Esophagus mucosa (tissue), 1 donor: Measurements from ENCODE around the gene CPAMD8. TPM values are rescaled to one million over a fixed set of nuclear protein-coding genes. Genes with fewer than 3 reads are reported as not detected.
"Not testable (repeated sequence)": the region's sequence is repeated elsewhere in the genome, so short reads cannot be mapped to it uniquely, and the experiment has no call there.

Experiments used
- ATAC-seq: fragments of 200-7000 bp; cut with Tn5 transposase; one replicate; pipeline ENCODE4 v1.9.1; 2020
- total RNA-seq: library from RNA; stranded (reverse); gene quantifications from one replicate; pipeline ENCODE4 v1.2.4, GENCODE V29; 2023
- donor health status: DM: yes; HTN: yes; CAD: no.

CPAMD8 gene
- total RNA-seq, 1 donor from 2014 or later: 2.0 TPM

DNA sequence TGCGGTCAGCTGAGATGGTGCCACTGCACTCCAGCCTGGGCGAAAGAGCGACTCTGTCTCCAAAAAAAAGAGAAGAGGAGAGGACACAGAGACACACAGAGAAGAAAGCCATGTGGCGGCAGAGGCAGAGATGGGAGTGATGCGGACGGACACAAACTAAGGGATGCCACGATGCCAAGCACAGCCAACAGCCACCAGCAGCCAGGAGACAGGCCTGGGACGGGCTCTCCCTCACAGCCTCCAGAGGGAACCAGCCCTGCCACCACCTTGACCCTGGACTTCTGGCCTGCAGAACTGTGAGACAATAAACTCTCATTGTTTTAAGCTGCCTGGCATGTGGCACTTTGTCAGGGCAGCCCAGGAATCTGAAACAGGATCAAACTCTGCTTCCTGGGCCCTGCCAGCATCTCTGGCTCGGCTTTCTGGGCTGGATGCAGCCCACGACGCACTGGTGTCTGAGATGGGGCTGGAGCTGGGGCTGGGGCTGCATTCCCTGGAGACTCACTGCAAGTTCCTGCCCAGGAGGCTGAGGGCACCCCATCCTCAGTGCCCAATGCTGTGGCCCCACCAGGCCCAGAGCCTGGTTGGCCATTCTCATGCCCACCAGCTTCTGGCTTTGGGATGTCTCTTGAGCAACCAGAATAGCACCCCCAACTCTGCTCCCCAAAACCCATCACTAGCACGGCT, 134.8 kb downstream of the CPAMD8 start:
- no peak for ATAC-seq

DNA sequence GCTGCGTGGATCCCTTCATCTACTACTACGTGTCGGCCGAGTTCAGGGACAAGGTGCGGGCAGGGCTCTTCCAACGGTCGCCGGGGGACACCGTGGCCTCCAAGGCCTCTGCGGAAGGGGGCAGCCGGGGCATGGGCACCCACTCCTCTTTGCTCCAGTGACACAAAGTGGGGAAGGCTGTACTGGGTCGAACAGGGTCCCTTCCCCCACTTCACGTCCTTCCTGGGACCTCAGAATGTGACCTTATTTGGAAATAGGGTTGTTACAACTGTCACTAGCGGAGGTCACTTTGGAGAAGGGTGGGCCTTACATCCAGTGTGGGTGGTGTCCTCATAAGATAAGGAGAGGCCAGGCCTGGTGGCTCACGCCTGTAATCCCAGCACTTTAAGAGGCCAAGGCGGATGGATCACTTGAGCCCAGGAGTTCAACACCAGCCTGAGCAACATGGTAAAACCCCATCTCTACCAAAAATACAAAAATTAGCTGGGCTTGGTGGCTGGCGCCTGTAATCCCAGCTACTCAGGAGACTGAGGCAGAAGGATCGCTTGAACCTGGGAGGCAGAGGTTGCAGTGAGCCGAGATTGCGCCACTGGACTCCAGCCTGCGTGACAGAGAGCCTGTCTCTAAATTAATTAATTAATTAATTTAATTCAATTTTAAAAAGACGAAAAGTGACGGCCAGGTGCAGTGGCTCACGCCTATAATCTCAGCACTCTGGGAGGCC, 136.0 kb downstream of the CPAMD8 start:
- ATAC-seq: no peak

DNA sequence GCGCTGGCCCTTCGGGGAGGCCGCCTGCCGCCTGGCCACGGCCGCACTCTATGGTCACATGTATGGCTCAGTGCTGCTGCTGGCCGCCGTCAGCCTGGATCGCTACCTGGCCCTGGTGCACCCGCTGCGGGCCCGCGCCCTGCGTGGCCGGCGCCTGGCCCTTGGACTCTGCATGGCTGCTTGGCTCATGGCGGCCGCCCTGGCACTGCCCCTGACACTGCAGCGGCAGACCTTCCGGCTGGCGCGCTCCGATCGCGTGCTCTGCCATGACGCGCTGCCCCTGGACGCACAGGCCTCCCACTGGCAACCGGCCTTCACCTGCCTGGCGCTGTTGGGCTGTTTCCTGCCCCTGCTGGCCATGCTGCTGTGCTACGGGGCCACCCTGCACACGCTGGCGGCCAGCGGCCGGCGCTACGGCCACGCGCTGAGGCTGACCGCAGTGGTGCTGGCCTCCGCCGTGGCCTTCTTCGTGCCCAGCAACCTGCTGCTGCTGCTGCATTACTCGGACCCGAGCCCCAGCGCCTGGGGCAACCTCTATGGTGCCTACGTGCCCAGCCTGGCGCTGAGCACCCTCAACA, 136.6 kb downstream of the CPAMD8 start:
- ATAC-seq: no peak

DNA sequence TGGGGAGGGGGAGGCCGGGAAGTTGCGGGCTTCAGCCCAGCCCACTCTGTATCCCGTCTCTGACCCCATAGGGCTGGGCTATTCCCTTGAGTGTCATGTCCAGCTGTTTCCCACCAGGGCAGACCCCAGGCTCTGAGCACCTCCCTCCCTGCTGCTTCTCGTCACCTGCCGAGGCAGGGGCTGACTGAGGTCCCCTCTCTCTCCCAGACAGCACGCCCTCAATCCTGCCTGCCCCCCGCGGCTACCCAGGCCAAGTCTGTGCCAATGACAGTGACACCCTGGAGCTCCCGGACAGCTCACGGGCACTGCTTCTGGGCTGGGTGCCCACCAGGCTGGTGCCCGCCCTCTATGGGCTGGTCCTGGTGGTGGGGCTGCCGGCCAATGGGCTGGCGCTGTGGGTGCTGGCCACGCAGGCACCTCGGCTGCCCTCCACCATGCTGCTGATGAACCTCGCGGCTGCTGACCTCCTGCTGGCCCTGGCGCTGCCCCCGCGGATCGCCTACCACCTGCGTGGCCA, 137.2 kb downstream of the CPAMD8 start:
- ATAC-seq: peak; percentile 8

DNA sequence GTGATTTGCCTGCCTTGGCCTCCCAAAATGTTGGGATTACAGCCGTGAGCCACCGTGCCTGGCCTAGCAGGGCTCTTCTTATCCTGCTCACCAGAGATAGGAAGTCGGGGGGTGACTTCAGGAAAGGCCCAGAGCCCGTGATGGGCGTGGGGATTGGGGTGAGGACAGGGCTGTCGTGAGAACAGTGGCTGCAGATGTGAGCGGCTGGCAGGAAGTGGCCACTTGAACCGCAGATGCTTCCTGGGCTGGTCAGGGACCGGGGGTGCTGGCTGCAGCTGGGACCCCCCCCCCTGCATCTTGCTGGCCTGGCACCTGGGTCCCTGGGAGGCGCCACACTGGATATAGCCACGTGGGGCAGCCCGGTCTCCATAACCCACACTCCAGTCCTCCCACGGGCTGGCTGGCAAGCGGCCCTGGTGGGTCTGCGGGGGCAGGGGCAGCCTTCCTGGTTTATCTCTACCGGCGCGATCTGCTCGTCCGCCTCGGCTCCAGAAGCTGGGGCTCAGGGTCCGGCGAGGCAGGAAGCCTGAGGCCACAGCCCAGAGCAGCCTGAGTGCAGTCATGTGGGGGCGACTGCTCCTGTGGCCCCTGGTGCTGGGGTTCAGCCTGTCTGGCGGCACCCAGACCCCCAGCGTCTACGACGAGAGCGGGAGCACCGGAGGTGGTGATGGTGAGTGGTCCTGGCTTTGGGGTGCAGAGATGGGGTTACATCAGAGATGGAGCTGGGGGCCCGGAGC, 137.8 kb downstream of the CPAMD8 start, which contains the start of gene F2RL3:
Gene F2RL3, plus strand, starts transcription at position 371 of the 737 bp plus-strand sequence. Its CDS starts 191 bp downstream, at position 562.
- peak; percentile 34 for ATAC-seq

DNA sequence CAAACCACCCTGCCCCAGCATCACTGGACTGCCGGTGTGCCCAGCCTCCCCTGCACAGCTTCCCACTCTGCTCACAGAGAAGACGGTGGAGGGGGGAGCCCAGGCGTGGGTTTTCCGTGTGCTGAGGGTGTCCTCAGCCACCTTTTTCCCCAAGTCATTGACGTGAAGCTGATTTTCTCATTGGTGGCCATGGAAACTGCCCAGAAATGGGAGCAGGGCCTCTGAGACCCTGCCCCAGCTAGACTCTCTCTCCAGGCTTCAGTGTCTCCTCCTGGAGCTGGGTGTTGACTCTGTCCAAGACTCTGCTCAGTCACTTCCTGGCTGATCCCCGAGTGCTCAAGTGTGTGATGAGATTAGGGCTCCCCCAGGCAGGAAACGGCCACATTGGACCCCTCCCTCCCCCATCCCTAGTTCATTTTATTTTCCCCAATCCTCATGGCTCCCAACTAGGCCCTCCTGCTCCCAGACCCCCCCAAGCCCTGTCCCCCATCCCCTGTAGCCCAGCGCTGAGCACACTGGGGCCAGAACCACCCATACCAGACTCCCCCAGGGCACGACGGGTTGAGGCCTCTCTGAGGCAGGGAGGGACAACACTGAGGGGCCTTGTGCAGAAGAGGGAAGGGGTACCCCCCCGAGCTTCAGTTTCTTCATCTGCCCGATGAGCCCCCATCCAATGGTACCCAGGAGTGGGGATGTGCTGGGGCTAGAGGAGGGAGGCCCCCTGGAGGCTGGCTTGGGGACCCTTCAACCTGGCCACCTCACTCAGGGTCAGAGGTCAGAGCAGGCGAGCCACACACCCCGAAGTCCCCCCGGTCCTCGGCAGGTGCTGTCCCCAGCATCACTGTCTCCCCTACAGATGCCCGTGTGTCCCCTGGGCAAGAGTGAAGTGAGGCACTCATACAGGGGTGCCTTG, 139.0 kb downstream of the CPAMD8 start:
- no peak for ATAC-seq

DNA sequence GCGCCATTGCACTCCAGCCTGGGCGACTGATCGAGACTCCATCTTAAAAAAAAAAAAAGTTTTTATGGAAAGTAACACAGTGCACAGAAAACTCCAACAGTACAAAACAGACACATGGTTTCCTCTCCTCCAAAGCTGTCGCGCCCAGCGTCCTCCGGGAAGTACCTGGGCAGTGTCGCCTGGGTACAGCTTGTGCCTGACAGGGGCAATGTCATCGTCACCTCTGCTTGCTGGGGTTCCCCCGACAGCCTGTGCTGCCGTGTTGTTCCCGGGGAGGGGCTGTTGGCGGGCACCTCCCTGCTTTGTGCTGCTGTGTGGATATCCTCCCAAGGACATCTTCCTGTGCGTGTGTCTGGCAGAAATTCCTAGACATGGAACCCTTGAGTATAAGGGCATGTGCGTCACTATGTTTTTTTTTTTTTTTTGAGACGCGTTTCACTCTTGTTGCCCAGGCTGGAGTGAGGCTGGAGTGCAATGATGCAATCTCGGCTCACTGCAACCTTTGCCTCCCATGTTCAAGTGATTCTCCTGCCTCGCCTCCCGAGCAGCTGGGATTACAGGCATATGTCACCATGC, 140.2 kb downstream of the CPAMD8 start:
- ATAC-seq: peak; percentile 56

DNA sequence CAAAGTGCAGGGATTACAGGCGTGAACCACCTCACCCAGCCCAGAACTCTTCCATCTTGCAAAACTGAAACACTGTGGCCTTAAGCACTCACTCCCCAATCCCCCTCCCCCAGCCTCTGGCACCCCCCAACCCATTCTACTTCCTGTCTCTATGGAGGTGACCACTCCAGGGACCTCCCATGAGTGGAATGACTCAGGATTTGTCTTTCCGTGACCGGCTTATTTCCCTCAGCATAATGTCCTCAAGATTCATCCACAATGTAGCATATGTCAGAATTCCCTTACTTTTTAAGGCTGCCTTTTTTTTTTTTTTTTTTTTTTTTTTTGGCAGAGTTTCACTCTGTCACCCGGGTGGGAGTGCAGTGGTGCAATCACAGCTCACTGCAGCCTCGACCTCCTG, 141.4 kb downstream of the CPAMD8 start:
- ATAC-seq: no peak

DNA sequence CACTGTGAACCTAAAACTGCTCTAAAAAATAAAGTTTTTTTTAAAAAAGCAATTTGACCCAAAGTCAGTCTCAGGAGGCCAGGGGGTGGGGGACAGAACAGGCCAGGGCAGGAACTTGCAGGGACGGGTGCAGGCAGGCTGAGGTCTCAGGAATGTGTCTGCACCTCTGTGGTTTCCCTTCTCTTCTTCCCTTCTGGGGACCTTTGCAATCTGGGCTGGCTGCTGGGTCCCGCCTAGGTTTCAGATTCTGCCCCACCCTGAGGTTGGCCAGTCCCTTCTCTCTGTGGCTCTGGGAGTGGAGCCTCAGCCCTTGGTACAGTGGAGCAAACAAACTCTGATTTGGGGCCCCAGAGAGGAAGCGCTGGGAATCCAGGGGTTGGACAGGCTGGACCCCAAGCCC, 143.1 kb downstream of the CPAMD8 start:
- ATAC-seq: no peak

DNA sequence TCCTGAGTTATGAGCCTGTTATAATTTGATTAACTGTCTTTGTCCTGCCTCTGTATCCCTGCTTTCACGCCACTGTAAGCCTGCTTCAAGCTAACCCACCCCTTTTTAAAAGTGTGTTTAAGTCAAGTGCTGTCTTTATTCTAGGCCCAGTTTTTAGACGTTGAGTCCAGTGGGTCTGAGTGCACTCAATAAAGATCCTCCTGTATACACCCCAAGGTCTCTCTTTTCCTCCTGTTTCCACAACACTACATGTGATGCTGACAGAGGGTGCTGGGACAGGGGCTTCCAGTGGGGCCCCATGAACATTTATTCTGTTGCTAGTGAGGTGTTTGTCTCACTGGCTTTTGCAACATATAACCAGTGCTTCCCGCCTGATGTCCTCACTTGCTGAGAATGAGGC, 144.5 kb downstream of the CPAMD8 start:
- no peak for ATAC-seq

DNA sequence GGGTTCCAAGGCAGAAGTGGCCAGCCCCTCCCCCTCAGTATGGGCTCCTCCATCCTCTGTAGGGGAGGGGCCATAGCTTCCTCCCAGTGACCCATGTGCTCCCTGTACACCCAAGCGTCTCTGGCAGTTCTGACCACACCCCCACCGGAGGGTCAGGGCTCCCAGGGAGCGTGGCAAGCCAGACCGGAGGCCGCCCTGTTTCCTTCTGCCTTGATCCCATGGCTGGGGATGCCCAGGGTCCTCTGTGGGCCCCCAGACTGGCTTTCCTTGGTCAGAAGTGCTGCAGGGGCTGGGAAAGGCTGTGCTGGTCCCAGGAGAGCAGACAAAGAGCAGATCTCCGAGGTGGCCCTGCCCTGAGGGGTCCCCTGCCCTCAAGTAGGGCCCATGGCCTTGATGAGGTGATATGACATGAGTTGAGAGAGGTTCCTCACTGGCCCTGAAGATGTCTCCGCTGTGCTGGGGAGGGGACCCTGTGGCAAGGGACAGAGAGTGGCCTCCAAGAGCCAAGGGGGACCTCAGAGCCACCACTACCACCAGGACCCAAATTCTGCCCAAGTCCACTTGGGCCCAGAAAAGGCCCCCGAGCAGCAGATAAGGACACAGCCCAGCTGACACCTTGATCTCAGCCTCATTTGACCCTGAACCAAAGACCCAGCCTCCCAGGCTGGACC, 145.6 kb downstream of the CPAMD8 start:
- no peak for ATAC-seq

DNA sequence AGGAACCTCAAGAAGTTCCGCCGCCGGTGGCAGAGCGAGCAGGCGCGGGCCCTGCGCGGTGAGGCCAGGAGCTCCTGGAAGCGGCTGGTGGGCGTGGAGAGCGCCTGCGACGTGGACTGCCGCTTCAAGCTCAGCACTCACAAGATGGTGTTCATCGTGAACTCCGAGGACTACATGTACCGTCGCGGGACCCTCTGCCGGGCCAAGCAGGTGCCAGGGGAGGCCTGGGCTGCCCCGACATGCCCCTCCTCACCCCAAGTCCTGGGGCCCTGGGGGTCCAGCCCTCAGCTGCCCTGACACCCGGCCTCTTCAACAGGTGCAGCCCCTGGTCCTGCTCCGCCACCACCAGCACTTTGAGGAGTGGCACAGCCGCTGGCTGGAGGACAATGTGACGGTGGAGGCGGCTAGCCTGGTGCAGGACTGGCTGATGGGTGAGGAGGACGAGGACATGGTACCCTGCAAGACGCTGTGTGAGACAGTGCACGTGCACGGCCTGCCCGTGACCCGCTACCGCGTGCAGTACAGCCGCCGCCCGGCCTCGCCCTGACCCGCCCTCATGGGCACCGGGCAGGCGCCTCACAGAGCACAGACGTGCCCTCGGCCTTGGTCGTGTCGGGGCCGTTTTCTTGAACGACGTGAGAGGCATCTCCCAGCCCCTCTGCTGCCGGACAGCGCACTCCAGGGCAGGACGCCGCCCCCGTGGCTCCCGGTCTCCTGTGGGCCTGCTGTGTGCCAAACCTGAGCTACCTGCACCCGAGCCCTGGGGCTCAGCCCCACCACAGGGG, 148.2 kb downstream of the CPAMD8 start:
- ATAC-seq: no peak

DNA sequence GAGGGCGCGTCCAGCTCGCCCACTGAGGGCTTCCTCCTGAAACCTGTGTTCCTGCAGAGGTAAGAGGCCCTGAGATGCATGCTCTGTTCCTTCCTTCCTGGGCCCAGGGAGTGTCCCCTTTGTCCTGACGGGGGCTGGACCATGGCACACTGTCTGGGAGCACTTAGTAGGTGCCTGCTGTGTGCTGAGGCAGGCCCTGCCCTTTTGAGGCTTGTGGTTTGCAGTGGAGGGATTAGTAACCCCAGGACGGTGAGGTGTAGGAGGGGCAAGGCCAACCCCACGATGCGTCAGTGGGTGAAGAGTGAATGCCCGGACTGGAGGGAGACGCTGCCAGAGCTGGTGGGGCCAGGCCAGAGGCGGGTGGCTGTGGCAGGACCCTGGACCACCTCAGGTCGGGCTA, 149.0 kb downstream of the CPAMD8 start:
- ATAC-seq: no peak

DNA sequence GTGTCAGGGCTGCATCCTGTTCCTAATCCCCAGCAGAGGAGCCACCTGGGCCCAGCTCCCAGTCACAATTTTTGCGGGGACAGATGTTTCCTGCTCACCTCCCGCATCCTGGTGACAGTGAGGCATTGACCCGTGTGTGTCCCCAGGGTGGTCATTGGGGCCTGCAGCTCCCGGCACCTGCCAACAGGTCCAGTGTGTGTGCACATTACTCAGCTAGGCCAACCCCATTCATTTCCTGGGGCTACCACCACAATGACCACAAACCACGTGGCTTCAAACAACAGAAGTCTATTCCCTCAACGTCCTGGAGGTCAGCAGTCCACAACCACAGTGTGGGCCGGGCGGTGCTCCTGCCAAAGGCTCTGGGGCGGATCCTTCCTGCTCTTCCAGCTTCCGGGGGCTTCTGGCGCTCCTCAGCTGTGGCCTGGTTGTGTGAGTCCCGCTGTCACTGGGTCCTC, 149.7 kb downstream of the CPAMD8 start:
- ATAC-seq: peak; percentile 44

DNA sequence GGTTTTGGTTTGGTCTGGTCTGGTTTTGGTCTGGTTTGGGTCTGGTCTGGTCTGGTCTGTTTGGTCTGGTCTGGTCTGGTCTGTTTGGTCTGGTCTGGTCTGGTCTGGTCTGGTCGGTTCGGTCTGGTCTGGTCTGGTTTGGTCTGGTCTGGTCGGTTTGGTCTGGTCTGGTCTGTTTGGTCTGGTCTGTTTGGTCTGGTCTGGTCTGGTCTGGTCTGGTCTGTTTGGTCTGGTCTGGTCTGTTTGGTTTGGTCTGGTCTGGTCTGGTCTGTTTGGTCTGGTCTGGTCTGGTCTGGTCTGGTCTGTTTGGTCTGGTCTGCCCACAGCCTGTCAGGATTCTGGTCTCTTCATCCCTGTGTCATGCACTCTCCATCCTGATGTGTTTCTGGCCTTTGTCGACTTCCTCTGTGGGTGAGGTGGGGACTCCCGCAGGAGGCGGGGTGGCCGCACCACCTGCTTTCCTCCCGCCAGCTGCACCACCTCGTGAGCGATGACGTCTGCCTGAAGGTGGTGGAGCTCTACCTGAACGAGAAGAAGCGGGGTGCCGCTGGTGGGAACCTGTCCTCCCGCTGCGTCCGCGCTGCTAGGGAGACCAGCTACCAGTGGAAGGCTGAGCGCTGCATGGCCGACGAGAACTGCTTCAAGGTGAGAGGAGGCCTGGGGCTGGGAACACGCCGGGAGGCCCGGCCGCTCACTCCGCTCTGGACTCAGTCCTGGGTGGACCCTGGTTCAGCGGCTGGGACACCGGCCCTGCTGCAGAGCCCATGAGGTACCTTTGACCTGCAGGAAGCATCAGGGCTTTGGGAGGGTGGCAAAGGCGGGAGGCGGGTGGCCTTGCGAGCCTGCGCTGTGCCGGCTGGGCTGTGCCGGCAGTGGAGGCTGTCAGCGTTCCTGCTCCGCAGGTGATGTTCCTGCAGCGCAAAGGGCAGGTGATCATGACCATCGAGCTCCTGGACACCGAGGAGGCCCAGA, 150.7 kb downstream of the CPAMD8 start:
- no peak for ATAC-seq

DNA sequence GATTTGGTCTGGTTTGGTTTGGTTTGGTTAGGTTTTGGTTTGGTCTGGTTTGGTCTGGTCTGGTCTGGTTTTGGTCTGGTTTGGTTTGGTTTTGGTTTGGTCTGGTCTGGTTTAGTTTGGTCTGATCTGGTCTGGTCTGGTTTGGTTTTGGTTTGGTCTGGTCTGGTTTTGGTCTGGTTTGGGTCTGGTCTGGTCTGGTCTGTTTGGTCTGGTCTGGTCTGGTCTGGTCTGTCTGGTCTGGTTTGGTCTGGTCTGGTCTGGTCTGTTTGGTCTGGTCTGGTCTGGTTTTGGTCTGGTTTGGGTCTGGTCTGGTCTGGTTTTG, 151.7 kb downstream of the CPAMD8 start:
- not testable (repeated sequence) for ATAC-seq

DNA sequence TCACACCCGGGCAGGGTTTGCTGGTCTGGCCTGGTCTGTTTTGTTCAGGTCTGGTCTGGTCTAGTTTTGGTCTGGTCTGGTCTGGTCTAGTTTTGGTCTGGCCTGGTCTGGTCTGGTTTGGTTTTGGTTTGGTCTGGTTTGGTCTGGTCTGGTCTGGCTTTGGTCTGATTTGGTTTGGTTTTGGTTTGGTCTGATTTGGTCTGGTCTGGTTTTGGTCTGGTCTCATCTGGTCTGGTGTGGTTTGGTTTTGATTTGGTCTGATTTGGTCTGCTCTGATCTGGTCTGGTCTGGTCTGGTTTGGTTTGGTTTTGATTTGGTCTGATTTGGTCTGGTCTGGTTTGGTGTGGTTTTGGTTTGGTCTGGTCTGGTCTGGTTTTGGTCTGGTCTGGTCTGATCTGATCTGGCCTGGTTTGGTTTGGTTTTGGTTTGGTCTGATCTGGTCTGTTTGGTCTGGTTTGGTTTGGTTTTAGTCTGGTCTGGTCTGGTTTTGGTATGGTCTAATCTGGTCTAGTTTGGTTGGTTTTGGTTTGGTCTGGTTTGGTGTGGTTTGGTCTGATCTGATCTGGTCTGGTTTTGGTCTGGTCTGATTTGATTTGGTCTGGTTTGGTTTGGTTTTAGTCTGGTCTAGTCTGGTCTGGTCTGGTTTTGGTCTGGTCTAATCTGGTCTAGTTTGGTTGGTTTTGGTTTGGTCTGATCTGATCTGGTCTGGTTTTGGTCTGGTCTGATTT, 152.2 kb downstream of the CPAMD8 start:
- ATAC-seq: no peak

DNA sequence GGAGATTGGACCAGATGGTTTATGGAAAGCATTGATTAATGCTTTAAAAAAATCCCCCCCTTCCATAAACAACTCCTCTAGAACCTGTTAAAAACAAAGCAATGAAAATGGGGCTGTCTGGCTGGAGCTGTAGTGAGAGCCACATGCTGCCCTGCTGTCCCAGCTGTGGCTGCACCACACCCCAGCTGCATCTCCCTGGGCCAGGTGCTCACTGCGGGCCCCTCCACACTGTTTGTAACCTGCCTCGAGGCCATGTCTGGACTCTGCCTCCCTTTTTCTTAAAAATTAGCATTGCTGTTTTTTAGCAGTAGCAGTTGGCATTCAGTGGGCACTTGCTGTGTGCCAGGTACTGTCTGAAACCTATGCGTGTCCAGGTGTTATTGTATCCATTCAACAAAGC, 153.0 kb downstream of the CPAMD8 start:
- no peak for ATAC-seq
